Prostate gland (tissue), 2 donors: ENCODE measurements around the gene GOLM1.

Experiments
- POLR2AphosphoS5 ChIP-seq: sonication (generic); formaldehyde crosslinking; IDR thresholded peaks from one replicate; pipeline ENCODE4 v1.6.1; 2017; ENCODE audit warnings: antibody characterized with exemption
- TF ChIP-seq, protein P1 (sequence below), 4 experiments: fragments of 200-600 bp in 2 of 4; fragments of 450-650 bp in 2 of 4; sonication (generic) in 2 of 4; IDR thresholded peaks; 1 replicate in 3 of 4; 2 replicates in 1 of 4; pipeline ENCODE4 v1.5.1; 2016 to 2019; ENCODE audit warnings: antibody characterized with exemption in 4 of 4, mild to moderate bottlenecking in 2 of 4, moderate library complexity in 2 of 4

DNA sequence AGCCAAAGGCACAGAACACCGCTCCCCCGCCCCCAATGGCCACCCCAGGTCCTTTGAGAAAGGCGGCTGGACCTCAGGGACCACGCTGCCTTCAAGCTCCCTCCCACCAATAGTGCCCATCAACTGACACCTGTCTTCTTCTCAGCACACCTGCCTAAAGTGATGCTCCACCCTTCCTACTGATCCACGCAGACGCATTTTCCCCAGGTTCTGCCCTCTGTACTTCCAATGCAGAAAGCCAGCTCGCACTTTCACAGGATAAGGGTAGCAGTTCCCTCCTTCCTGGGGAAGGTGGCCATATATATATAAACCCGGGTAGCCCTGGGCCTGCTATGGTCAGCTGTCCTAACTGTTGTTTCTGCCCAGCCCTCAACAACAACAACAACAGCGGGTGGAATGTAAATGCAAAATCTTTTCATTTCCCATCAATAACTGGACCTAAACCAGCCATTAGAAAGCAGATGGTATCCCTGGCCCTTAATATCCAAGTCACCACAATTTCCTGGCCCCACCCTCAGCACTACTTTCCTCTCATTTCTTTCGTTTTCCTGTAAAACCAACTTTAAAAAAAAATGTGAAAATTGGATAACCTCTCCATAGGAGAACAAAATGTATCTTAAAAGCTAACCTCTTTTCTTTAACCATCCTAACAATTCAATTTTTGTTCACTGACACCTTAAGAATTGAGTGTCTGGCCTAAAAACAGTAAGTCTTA, 1.7 kb downstream of the GOLM1 start:
- TF ChIP-seq, protein P1, sequence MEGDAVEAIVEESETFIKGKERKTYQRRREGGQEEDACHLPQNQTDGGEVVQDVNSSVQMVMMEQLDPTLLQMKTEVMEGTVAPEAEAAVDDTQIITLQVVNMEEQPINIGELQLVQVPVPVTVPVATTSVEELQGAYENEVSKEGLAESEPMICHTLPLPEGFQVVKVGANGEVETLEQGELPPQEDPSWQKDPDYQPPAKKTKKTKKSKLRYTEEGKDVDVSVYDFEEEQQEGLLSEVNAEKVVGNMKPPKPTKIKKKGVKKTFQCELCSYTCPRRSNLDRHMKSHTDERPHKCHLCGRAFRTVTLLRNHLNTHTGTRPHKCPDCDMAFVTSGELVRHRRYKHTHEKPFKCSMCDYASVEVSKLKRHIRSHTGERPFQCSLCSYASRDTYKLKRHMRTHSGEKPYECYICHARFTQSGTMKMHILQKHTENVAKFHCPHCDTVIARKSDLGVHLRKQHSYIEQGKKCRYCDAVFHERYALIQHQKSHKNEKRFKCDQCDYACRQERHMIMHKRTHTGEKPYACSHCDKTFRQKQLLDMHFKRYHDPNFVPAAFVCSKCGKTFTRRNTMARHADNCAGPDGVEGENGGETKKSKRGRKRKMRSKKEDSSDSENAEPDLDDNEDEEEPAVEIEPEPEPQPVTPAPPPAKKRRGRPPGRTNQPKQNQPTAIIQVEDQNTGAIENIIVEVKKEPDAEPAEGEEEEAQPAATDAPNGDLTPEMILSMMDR (IDR thresholded peaks at IDR 0.05) = no peak
- TF ChIP-seq POLR2AphosphoS5 = no peak
